IPS-20b (cell line): ENCODE results near the gene NISCH.

Experiments
- H3K27ac ChIP-seq: one replicate; pipeline ENCODE4 v1.5.1; 2013; ENCODE audit warnings: low read length
- H3K27me3 ChIP-seq: 2 replicates; pipeline ENCODE4 v1.6.1; 2013; ENCODE audit warnings: mild to moderate bottlenecking, low read length, inconsistent platforms; ENCODE audit not compliant: insufficient read depth
- H3K36me3 ChIP-seq: 2 replicates; pipeline ENCODE4 v1.6.1; 2013; ENCODE audit warnings: low read depth, mild to moderate bottlenecking, inconsistent platforms, low read length, moderate library complexity; ENCODE audit not compliant: insufficient read depth
- H3K4me1 ChIP-seq: 2 replicates; pipeline ENCODE4 v1.6.1; 2013; ENCODE audit warnings: mild to moderate bottlenecking, control low read depth, inconsistent platforms, low read length, moderate library complexity; ENCODE audit not compliant: insufficient read depth
- H3K4me3 ChIP-seq: 2 replicates; pipeline ENCODE4 v1.5.1; 2013; ENCODE audit warnings: mild to moderate bottlenecking, low read length, inconsistent platforms
- H3K9ac ChIP-seq: 2 replicates; pipeline ENCODE4 v1.6.1; 2013; ENCODE audit warnings: low read depth, mild to moderate bottlenecking, inconsistent platforms, low read length, moderate library complexity
- H3K9me3 ChIP-seq: 2 replicates; pipeline ENCODE4 v1.6.1; 2013; ENCODE audit warnings: mild to moderate bottlenecking, low read depth, low read length, inconsistent platforms; ENCODE audit not compliant: insufficient read depth

NISCH gene

GRCh38 chr3:52504977-52505376 lies 49.6 kb downstream of the NISCH start:
- no peaks in the 10 kb centered on the region for H3K36me3 ChIP-seq
- no peak overlapping the region for H3K9ac ChIP-seq
- no peak overlapping the region for H3K27ac ChIP-seq
- no peaks in the 10 kb centered on the region for H3K27me3 ChIP-seq
- H3K9me3 ChIP-seq: no peaks in the 10 kb centered on the region
- H3K4me3 ChIP-seq: no peak overlapping the region
- H3K4me1 ChIP-seq: no peaks in the 10 kb centered on the region

DNA sequence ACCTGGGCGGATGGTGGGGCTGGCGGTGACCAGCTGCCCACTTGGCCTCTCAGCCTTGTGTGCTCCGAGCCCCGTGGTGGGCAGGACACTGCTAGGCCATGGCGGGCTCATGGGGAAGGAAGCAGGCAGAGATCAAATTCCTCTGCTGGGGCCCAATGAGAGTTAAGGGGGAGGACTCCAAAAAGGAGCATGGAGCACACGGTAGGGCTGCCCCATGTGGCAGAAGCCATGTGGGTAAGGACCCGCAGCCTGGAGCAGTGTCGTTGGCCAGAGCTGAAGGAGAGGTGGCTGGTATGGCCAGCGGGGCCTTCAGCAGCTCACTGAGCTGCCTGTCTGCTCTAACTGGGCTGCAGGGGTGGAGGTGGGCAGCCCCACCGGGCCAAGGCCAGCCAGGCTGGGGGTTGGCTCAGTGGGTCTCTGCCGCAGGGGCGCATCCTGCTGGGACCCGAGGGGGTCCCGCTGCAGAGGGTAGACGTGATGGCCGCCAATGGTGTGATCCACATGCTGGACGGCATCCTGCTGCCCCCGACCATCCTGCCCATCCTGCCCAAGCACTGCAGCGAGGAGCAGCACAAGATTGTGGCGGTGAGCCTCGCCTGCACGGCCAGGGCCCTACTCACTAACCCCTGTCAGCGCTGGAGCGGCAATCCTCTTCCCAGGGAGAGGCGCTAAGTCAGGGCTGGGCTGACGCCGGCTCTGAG lies 51.0 kb downstream of the NISCH start:
- no peaks in the 10 kb centered on the region for H3K9me3 ChIP-seq
- H3K27me3 ChIP-seq: no peaks in the 10 kb centered on the region
- no peaks in the 10 kb centered on the region for H3K4me1 ChIP-seq
- H3K27ac ChIP-seq: no peak overlapping the region
- H3K9ac ChIP-seq: no peak overlapping the region
- no peaks in the 10 kb centered on the region for H3K36me3 ChIP-seq
- no peak overlapping the region for H3K4me3 ChIP-seq

GRCh38 chr3:52507359-52507758 lies 52.0 kb downstream of the NISCH start:
- H3K36me3 ChIP-seq: no peaks in the 10 kb centered on the region
- no peak overlapping the region for H3K9ac ChIP-seq
- H3K27ac ChIP-seq: no peak overlapping the region
- no peaks in the 10 kb centered on the region for H3K9me3 ChIP-seq
- no peaks in the 10 kb centered on the region for H3K27me3 ChIP-seq
- no peaks in the 10 kb centered on the region for H3K4me1 ChIP-seq
- H3K4me3 ChIP-seq: no peak overlapping the region

- H3K9me3 ChIP-seq: no peaks in the 10 kb centered on the region
- H3K27me3 ChIP-seq: no peaks in the 10 kb centered on the region
- no peak overlapping the region for H3K9ac ChIP-seq
- H3K4me1 ChIP-seq: no peaks in the 10 kb centered on the region
- no peak overlapping the region for H3K27ac ChIP-seq
- no peak overlapping the region for H3K4me3 ChIP-seq
- H3K36me3 ChIP-seq: no peaks in the 10 kb centered on the region
These were observed 54.4 kb downstream of the NISCH start for GRCh38 chr3:52509753-52510328.

- H3K9me3 ChIP-seq: no peaks in the 10 kb centered on the region
- H3K27me3 ChIP-seq: no peaks in the 10 kb centered on the region
- no peak overlapping the region for H3K4me3 ChIP-seq
- H3K4me1 ChIP-seq: no peaks in the 10 kb centered on the region
- H3K36me3 ChIP-seq: no peaks in the 10 kb centered on the region
- no peak overlapping the region for H3K27ac ChIP-seq
- H3K9ac ChIP-seq: no peak overlapping the region
These were observed 56.1 kb downstream of the NISCH start for GRCh38 chr3:52511509-52511908.

- no peak overlapping the region for H3K27ac ChIP-seq
- no peaks in the 10 kb centered on the region for H3K9me3 ChIP-seq
- H3K9ac ChIP-seq: no peak overlapping the region
- no peaks in the 10 kb centered on the region for H3K36me3 ChIP-seq
- H3K4me3 ChIP-seq: no peak overlapping the region
- no peaks in the 10 kb centered on the region for H3K4me1 ChIP-seq
- H3K27me3 ChIP-seq: no peaks in the 10 kb centered on the region
These were observed 56.7 kb downstream of the NISCH start for GRCh38 chr3:52512105-52512504.

- peaks cover 6% of the 10 kb centered on the region for H3K27me3 ChIP-seq
- no peak overlapping the region for H3K4me3 ChIP-seq
- H3K4me1 ChIP-seq: no peaks in the 10 kb centered on the region
- H3K36me3 ChIP-seq: no peaks in the 10 kb centered on the region
- no peaks in the 10 kb centered on the region for H3K9me3 ChIP-seq
- H3K9ac ChIP-seq: no peak overlapping the region
- no peak overlapping the region for H3K27ac ChIP-seq
These were observed 57.3 kb downstream of the NISCH start for GRCh38 chr3:52512727-52513126.

DNA sequence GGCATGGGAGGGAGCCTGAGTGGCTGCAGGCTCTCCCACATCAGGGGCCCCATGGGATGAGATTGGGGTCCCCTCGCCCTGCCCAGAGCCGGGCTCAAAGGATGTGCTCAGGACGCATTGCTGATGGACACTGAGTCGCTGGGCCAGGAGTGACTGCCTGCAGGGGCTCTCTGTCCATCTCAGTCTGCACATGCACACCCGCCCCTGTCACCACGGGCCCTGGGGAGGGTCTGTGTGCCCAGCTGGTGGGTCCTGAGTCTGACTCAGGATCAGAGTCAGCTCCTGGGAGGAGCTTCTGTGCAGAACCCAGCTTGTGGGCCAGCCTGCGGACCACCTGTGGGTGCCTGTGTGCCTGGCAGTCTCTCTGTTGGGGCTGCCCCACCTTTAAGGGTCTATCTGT lies 57.9 kb downstream of the NISCH start:
- Histone ChIP-seq H3K36me3 (no peaks in the 10 kb centered on the region), H3K27me3 (peaks cover 11% of the 10 kb centered on the region), H3K4me3 (no peak overlapping the region), H3K4me1 (no peaks in the 10 kb centered on the region), H3K9ac (no peak overlapping the region), H3K27ac (no peak overlapping the region), H3K9me3 (no peaks in the 10 kb centered on the region)

- H3K4me3 ChIP-seq: no peak overlapping the region
- no peaks in the 10 kb centered on the region for H3K36me3 ChIP-seq
- H3K9ac ChIP-seq: no peak overlapping the region
- H3K4me1 ChIP-seq: no peaks in the 10 kb centered on the region
- H3K27me3 ChIP-seq: peaks cover 14% of the 10 kb centered on the region
- no peak overlapping the region for H3K27ac ChIP-seq
- no peaks in the 10 kb centered on the region for H3K9me3 ChIP-seq
These were observed 59.2 kb downstream of the NISCH start for GRCh38 chr3:52514576-52514975.

GRCh38 chr3:52515192-52515591 lies 59.8 kb downstream of the NISCH start:
- H3K9me3 ChIP-seq: no peaks in the 10 kb centered on the region
- no peak overlapping the region for H3K4me3 ChIP-seq
- H3K27ac ChIP-seq: no peak overlapping the region
- no peak overlapping the region for H3K9ac ChIP-seq
- H3K36me3 ChIP-seq: no peaks in the 10 kb centered on the region
- no peaks in the 10 kb centered on the region for H3K4me1 ChIP-seq
- peaks cover 14% of the 10 kb centered on the region for H3K27me3 ChIP-seq

DNA sequence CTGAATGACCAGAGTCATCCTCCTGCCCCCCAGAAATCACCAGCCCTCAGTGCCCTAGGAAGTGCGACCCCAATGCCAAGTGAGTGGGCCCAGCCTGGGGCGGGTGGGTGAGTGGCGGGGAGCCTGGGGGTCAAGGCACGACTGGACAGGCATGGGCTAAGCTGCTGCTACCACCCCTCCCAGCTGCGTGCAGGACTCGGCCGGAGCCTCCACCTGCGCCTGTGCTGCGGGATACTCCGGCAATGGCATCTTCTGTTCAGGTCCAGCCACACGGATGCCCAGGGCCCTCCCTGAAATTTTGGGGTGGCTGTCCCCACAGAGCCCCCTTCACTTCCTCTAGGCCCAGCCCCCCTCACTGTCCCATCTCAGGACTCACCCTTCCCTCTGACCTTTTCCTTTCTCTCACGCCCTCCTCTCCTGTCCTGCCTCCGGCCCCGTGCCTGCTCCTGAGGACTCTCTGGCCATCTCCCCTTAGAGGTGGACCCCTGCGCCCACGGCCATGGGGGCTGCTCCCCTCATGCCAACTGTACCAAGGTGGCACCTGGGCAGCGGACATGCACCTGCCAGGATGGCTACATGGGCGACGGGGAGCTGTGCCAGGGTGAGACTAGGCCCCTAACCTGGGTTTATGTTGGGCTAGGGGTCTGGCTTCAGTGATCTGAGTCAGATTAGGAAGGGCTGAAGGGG lies 61.2 kb downstream of the NISCH start:
- H3K36me3 ChIP-seq: no peaks in the 10 kb centered on the region
- no peaks in the 10 kb centered on the region for H3K4me1 ChIP-seq
- H3K27me3 ChIP-seq: peaks cover 14% of the 10 kb centered on the region
- no peak overlapping the region for H3K27ac ChIP-seq
- no peak overlapping the region for H3K9ac ChIP-seq
- H3K4me3 ChIP-seq: no peak overlapping the region
- H3K9me3 ChIP-seq: no peaks in the 10 kb centered on the region
